GOT3 (cell line): ENCODE results near the gene TTL.
"Not testable (repeated sequence)": the region's sequence is repeated elsewhere in the genome, so short reads cannot be mapped to it uniquely, and the experiment has no call there.

ENCODE experiments used
- DNase-seq: peaks from one replicate; lab custom pipeline; 2025; ENCODE audit warnings: mixed read lengths; lab: John Stamatoyannopoulos, UW

The TTL gene

GRCh38 chr2:112481528-112482233 is at the start of gene TTL:
Gene TTL (plus strand): TSS chr2:112482156. CDS start chr2:112482345, 189 bp downstream.
- DNase-seq: peak; percentile 21

- DNase-seq: not testable (repeated sequence)
Measured at GRCh38 chr2:112432390-112432734, 49.6 kb upstream of the TTL start.

- not testable (repeated sequence) for DNase-seq
Measured at GRCh38 chr2:112432735-112433479, 49.0 kb upstream of the TTL start.

- not testable (repeated sequence) for DNase-seq
Measured at GRCh38 chr2:112433480-112433879, 48.5 kb upstream of the TTL start, which contains the start of gene RGPD8. Gene RGPD8 (minus strand): TSS chr2:112433645. CDS start chr2:112433453, 192 bp downstream.

- no peak for DNase-seq
Measured at GRCh38 chr2:112433932-112434730, 47.8 kb upstream of the TTL start.

GRCh38 chr2:112434890-112435715 is 46.9 kb upstream of the TTL start:
- DNase-seq: not testable (repeated sequence)

- not testable (repeated sequence) for DNase-seq
Measured at GRCh38 chr2:112435716-112436431, 46.1 kb upstream of the TTL start.

- DNase-seq: not testable (repeated sequence)
Measured at GRCh38 chr2:112436993-112437392, 45.0 kb upstream of the TTL start.

GRCh38 chr2:112437405-112437831 is 44.5 kb upstream of the TTL start:
- DNase-seq: not testable (repeated sequence)

GRCh38 chr2:112438603-112439261 is 43.2 kb upstream of the TTL start:
- DNase-seq: not testable (repeated sequence)

- not testable (repeated sequence) for DNase-seq
Measured at GRCh38 chr2:112444256-112444655, 37.7 kb upstream of the TTL start.

- DNase-seq: no peak
Measured at GRCh38 chr2:112449854-112450253, 32.1 kb upstream of the TTL start.

GRCh38 chr2:112451317-112451716 is 30.6 kb upstream of the TTL start:
- DNase-seq: no peak

- DNase-seq: no peak
Measured at GRCh38 chr2:112454586-112454985, 27.4 kb upstream of the TTL start.

- no peak for DNase-seq
Measured at GRCh38 chr2:112459372-112459771, 22.6 kb upstream of the TTL start.

- no peak for DNase-seq
Measured at GRCh38 chr2:112462178-112462577, 19.8 kb upstream of the TTL start.

GRCh38 chr2:112463256-112463655 is 18.7 kb upstream of the TTL start:
- DNase-seq: no peak

- no peak for DNase-seq
Measured at GRCh38 chr2:112465382-112465781, 16.6 kb upstream of the TTL start.

- DNase-seq: no peak
Measured at GRCh38 chr2:112472547-112473263, 9.3 kb upstream of the TTL start.
